Measurements from ENCODE around the gene DNAJC30.

- TF ChIP-seq FOXK1 (CRISPR knock-in tag; IDR thresholded peaks at IDR 0.05) (no peak), CTCF (IDR thresholded peaks at IDR 0.05) (no peak), CBFB (CRISPR knock-in tag; IDR thresholded peaks at IDR 0.05; ENCODE audit: low read depth) (no peak), ZNF317 (CRISPR knock-in tag; IDR thresholded peaks at IDR 0.05; ENCODE audit: borderline replicate concordance, low read depth) (no peak)
Measured at GRCh38 chr7:73690646-73691045, 7.4 kb upstream of the DNAJC30 start.
